Measurements from ENCODE around the gene TRAF1. TPM values are rescaled to one million over a fixed set of nuclear protein-coding genes. Genes with fewer than 3 reads are reported as not detected.

TRAF1 gene
- total RNA-seq, 3 donors from 2014 or later (not counting 1 experiment from before 2014, with no cell fraction given): 23.4 to 33.9 (median 30.5) TPM

DNA sequence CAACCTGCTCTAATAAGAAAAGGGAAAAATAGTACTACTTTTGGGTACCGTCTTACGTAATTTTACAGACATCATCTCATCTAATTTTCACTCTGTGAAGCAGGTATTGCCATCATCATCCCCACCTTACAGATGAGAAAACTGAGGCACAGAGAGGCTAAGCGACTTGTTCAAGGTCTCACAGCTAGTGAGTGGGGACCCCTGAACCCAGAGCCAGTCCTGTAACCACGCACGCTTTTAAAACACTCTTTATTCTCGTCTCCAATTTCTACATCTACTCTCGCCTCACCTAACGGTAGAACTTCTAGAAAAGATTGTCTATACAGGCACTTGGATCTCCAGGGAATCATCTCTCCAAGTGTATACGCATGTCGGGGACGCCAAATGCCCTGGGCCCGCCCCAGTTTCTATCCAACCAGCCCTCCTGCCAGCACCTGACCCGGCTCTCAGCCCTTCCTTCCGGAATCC, 1.5 kb upstream of the TRAF1 start:
- intact Hi-C loops (cut with micrococcal nuclease): loop anchor here (5.0 kb wide), 3 partner anchors 86 to 429 kb away; partner anchors contain the start of genes MEGF9 and PSMD5
- Histone ChIP-seq H3K27me3 (ENCODE audit: control insufficient read depth, insufficient read depth, low read length) (no peaks in the 10 kb centered on the region), H3K36me3 (ENCODE audit: control insufficient read depth, insufficient read depth, low read length) (peaks cover 3% of the 10 kb centered on the region), H3K4me1 (ENCODE audit: control insufficient read depth, insufficient read depth, low read length) (peaks cover 90% of the 10 kb centered on the region), H3K27ac (ENCODE audit: low read length) (peak overlapping the region; percentile 97), H3K4me3 (ENCODE audit: low read length) (peak overlapping the region; percentile 64), H3K9me3 (ENCODE audit: control insufficient read depth, insufficient read depth, low read length) (no peaks in the 10 kb centered on the region)
- H3K4me1 Mint-ChIP-seq: peaks cover 86% of the 10 kb centered on the region in 2 donors
- peak overlapping the region; percentile 90 for H3K4me3 Mint-ChIP-seq
- H3K27me3 Mint-ChIP-seq (ENCODE audit: low read depth in 2 of 2): no peaks in the 10 kb centered on the region
- H3K36me3 Mint-ChIP-seq: no peaks in the 10 kb centered on the region
- WGBS (ENCODE audit: insufficient coverage): 34% methylated on average over 14 of the region's 14 CpGs
- ATAC-seq (no peak), DNase-seq (peak in 1 of 2 donors; percentile 75)
- peak overlapping the region; percentile 98 to 99 for H3K27ac Mint-ChIP-seq
- TF ChIP-seq, protein P1, sequence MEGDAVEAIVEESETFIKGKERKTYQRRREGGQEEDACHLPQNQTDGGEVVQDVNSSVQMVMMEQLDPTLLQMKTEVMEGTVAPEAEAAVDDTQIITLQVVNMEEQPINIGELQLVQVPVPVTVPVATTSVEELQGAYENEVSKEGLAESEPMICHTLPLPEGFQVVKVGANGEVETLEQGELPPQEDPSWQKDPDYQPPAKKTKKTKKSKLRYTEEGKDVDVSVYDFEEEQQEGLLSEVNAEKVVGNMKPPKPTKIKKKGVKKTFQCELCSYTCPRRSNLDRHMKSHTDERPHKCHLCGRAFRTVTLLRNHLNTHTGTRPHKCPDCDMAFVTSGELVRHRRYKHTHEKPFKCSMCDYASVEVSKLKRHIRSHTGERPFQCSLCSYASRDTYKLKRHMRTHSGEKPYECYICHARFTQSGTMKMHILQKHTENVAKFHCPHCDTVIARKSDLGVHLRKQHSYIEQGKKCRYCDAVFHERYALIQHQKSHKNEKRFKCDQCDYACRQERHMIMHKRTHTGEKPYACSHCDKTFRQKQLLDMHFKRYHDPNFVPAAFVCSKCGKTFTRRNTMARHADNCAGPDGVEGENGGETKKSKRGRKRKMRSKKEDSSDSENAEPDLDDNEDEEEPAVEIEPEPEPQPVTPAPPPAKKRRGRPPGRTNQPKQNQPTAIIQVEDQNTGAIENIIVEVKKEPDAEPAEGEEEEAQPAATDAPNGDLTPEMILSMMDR (IDR thresholded peaks at IDR 0.05): no peak
- H3K9me3 Mint-ChIP-seq: no peaks in the 10 kb centered on the region

DNA sequence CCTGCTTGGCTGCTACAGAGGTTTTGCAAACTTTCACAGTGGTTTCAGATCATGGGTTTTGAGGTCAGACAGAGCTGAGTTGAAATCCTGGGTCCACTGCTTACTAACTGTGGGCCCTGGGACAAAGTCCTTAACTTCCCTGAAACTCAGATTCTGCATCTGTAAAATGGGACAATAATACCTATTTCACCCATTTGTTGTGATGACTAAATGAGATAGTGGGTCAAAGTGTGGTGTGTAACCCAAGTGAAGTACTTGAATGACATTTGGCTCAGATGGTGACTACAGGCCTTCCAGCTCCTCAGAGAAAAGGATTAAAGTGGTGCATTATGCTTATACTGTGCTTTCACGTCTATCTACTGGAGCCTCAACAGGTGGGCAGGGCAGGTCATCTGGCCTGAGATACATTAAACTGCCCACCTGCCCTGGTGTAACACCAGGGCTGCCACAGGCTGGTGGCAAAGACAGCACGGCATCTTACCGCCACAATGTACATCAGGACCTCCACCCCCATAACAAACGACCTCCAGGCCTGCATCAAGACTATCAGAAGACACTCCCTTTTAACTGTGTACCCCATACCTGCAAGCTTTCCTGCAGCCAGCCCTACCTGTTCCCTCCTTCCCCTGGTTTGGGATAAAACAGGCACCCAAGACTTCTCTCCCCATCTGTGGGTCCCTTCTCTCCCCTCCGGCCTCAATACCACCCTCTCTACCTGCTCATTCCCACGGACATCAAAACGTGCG, 846 bp upstream of the TRAF1 start:
- no peak for ATAC-seq

DNA sequence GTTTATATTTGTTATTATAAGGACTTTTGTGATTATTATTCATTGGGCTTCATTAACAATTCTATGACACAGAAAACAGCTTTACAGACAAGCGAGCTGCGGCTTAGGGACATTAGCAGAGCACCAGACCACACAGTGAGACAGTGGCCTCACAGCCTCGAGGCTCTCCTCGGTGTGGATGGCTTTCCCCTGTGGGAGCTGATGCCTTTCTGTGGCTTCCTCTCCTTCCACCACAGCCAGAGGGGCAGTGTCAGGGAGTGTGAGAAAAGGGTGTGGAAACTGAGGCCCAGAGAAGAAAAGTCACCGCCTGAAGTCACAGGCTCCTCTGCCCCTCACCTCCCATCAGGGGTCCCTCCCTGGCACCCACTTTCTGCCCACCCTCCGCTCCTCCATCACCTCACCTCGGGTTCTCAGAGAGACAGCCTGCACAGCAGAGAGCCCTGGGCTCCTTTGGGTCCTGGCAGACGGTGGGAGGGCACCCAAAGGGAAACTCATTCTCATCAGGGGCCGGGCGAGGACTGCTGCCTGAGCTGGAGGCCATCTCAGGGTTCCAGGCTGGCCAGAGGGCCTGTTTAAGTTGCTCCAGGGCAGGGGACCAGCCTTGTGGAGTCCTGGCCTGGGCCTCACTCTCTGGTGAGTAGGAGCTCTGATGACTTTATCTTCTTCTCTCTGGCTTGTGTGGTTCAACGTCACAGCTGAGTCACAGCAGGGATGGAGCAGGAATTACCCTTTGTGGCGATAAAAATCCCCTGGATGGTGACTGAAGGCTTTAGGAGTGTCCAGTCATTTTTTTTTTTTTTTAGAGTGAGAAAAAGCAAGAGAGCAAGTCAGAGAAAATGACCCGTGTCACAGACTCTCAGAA, 830 bp downstream of the TRAF1 start:
- Mint-ChIP-seq H3K9me3 (no peaks in the 10 kb centered on the region), H3K4me1 (peaks cover 74 to 75% of the 10 kb centered on the region in 2 donors), H3K36me3 (no peaks in the 10 kb centered on the region), H3K27me3 (ENCODE audit: low read depth in 2 of 2) (no peaks in the 10 kb centered on the region), H3K27ac (peak overlapping the region; percentile 98 to 99), H3K4me3 (peak overlapping the region; percentile 90)
- TF ChIP-seq, protein P1 (IDR thresholded peaks at IDR 0.05): no peak
- intact Hi-C loops (cut with micrococcal nuclease): loop anchor here (2.0 to 5.0 kb wide), 5 partner anchors 33 to 432 kb away; partner anchors contain the start of genes MEGF9 and PSMD5
- peak; percentile 49 to 72 (median 64) for ATAC-seq
- WGBS (ENCODE audit: insufficient coverage): 20% methylated on average over 13 of the region's 13 CpGs
- Histone ChIP-seq H3K27me3 (ENCODE audit: control insufficient read depth, insufficient read depth, low read length) (no peaks in the 10 kb centered on the region), H3K36me3 (ENCODE audit: control insufficient read depth, insufficient read depth, low read length) (peaks cover 9% of the 10 kb centered on the region), H3K27ac (ENCODE audit: low read length) (peak overlapping the region; percentile 97), H3K9me3 (ENCODE audit: control insufficient read depth, insufficient read depth, low read length) (no peaks in the 10 kb centered on the region), H3K4me1 (ENCODE audit: control insufficient read depth, insufficient read depth, low read length) (peaks cover 94% of the 10 kb centered on the region), H3K4me3 (ENCODE audit: low read length) (peak overlapping the region; percentile 29)
- peak; percentile 70 to 91 for DNase-seq

More for the DNA sequence above, 846 bp upstream of the TRAF1 start:
- Histone ChIP-seq H3K4me3 (ENCODE audit: low read length) (peak overlapping the region; percentile 64), H3K36me3 (ENCODE audit: control insufficient read depth, insufficient read depth, low read length) (peaks cover 4% of the 10 kb centered on the region), H3K9me3 (ENCODE audit: control insufficient read depth, insufficient read depth, low read length) (no peaks in the 10 kb centered on the region), H3K4me1 (ENCODE audit: control insufficient read depth, insufficient read depth, low read length) (peaks cover 95% of the 10 kb centered on the region), H3K27me3 (ENCODE audit: control insufficient read depth, insufficient read depth, low read length) (no peaks in the 10 kb centered on the region), H3K27ac (ENCODE audit: low read length) (peak overlapping the region; percentile 97)
- peak in 1 of 2 donors; percentile 52 for DNase-seq
- WGBS (ENCODE audit: insufficient coverage): 47% methylated on average over 7 of the region's 8 CpGs
- peak overlapping the region; percentile 90 for H3K4me3 Mint-ChIP-seq
- TF ChIP-seq, protein P1 (IDR thresholded peaks at IDR 0.05): no peak
- H3K27me3 Mint-ChIP-seq (ENCODE audit: low read depth in 2 of 2): no peaks in the 10 kb centered on the region
- H3K27ac Mint-ChIP-seq: peak overlapping the region; percentile 98 to 99
- peaks cover 83 to 84% of the 10 kb centered on the region in 2 donors for H3K4me1 Mint-ChIP-seq
- no peaks in the 10 kb centered on the region for H3K36me3 Mint-ChIP-seq
- intact Hi-C loops (cut with micrococcal nuclease): loop anchor here (5.0 kb wide), 3 partner anchors 85 to 430 kb away; partner anchors contain the start of genes MEGF9 and PSMD5
- H3K9me3 Mint-ChIP-seq: no peaks in the 10 kb centered on the region
